ENCODE results near the gene GPAT3.

Gene GPAT3

GRCh38 chr4:83639849-83640493 lies 104.1 kb downstream of the GPAT3 start:
- TF ChIP-seq CTCF (conservative IDR thresholded peaks at IDR 0.05; ENCODE audit: low read length): peak; percentile 90
- no peak overlapping the region for H3K4me3 ChIP-seq (ENCODE audit: low read length)
- peak; percentile 77 for DNase-seq (ENCODE audit: low read depth)

- DNase-seq (ENCODE audit: low read depth): no peak
- H3K4me3 ChIP-seq (ENCODE audit: low read length): no peak overlapping the region
- no peak for TF ChIP-seq CTCF (conservative IDR thresholded peaks at IDR 0.05; ENCODE audit: low read length)
Measured at GRCh38 chr4:83643036-83643435, 107.1 kb downstream of the GPAT3 start.

GRCh38 chr4:83644677-83645659 lies 109.1 kb downstream of the GPAT3 start:
- DNase-seq (ENCODE audit: low read depth): peak; percentile 61
- peak; percentile 91 for TF ChIP-seq CTCF (conservative IDR thresholded peaks at IDR 0.05; ENCODE audit: low read length)
- H3K4me3 ChIP-seq (ENCODE audit: low read length): no peak overlapping the region

- no peak overlapping the region for H3K4me3 ChIP-seq (ENCODE audit: low read length)
- no peak for DNase-seq (ENCODE audit: low read depth)
- no peak for TF ChIP-seq CTCF (conservative IDR thresholded peaks at IDR 0.05; ENCODE audit: low read length)
Measured at GRCh38 chr4:83646538-83647239, 110.8 kb downstream of the GPAT3 start.

- no peak for DNase-seq (ENCODE audit: low read depth)
- TF ChIP-seq CTCF (conservative IDR thresholded peaks at IDR 0.05; ENCODE audit: low read length): no peak
- no peak overlapping the region for H3K4me3 ChIP-seq (ENCODE audit: low read length)
Measured at GRCh38 chr4:83651846-83652245, 115.9 kb downstream of the GPAT3 start.
